ENCODE results near the gene BHMT2. TPM values are rescaled to one million over a fixed set of nuclear protein-coding genes. Genes with fewer than 3 reads are reported as not detected.

Gene BHMT2
- total and polyA plus RNA-seq, 2 of the 13 experiments (the other 11 are each of a cell fraction or from before 2014, with no cell fraction given): 13.8 to 18.8 TPM

DNA sequence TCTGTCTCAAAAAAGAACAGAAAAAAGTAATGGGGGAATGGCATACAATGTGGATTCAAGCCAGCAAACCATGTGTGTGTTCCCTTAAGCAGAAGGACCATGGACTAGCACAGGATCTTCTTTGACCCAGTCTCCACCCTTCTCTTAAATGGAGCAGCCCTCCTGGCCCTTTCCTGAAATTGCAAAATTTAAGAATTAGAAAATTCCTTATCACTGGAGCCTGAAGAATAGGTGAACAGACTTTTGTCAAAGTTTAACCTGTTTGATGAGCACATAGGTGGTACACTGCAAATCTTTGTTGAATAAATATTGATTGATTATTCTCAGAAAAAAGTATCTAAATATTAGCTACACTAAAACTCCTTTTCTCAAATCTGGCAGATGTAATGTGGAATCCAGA is 12.7 kb upstream of the BHMT2 start:
- Histone ChIP-seq H2AFZ (ENCODE audit: low read length) (no peak overlapping the region), H3K4me3 (replicated peaks in 1 of 3; ENCODE audit: insufficient read depth in 1 of 3, low read depth in 2 of 3, low read length in 3 of 3) (no peak overlapping the region), H3K27ac (ENCODE audit: extremely low read length, insufficient read depth, low read length) (no peak overlapping the region), H3K27me3 (ENCODE audit: control insufficient read depth in 1 of 2, insufficient read depth in 2 of 2, low read length in 2 of 2) (no peaks in the 10 kb centered on the region), H4K20me1 (ENCODE audit: insufficient read depth, low read length) (no peaks in the 10 kb centered on the region), H3K4me2 (ENCODE audit: low read depth, low read length) (no peak overlapping the region), H3K9me3 (ENCODE audit: low read length) (no peaks in the 10 kb centered on the region), H3K36me3 (replicated peaks in 1 of 2; ENCODE audit: control insufficient read depth in 1 of 2, insufficient read depth in 2 of 2, low read length in 2 of 2) (no peaks in the 10 kb centered on the region), H3K4me1 (ENCODE audit: insufficient read depth, low read length) (no peaks in the 10 kb centered on the region; the same call in 1 of the 2 replicates), H3K9ac (ENCODE audit: insufficient read depth, low read depth, low read length) (no peak overlapping the region), H3K79me2 (ENCODE audit: insufficient read depth, low read length) (no peaks in the 10 kb centered on the region)
- no TSS peak for BruUV-seq (replicated peaks)
- ATAC-seq (no peak), DNase-seq (ENCODE audit: low spot score) (no peak), FAIRE-seq (no peak)
- ChIA-PET POLR2A (no interaction called here), CTCF (ENCODE audit: low intra/inter-chr PET ratio, low total read pairs) (no interaction called here)
- intact Hi-C loops (cut with micrococcal nuclease; ENCODE audit: unreplicated experiment) (no loop called here), in situ Hi-C loops (cut with HindIII; ENCODE audit: extremely low pct_ligation_motif_present, low pct_unique_long_range_greater_than_20kb) (no loop called here)
- no peak for TF ChIP-seq MIER3 (CRISPR knock-in tag; IDR thresholded peaks at IDR 0.05; ENCODE audit: borderline replicate concordance)
- no peak for TF ChIP-seq ZNF317 (CRISPR knock-in tag; IDR thresholded peaks at IDR 0.05)
- no peak for TF ChIP-seq THAP11 (CRISPR knock-in tag; IDR thresholded peaks at IDR 0.05)
- TF ChIP-seq, protein P1, sequence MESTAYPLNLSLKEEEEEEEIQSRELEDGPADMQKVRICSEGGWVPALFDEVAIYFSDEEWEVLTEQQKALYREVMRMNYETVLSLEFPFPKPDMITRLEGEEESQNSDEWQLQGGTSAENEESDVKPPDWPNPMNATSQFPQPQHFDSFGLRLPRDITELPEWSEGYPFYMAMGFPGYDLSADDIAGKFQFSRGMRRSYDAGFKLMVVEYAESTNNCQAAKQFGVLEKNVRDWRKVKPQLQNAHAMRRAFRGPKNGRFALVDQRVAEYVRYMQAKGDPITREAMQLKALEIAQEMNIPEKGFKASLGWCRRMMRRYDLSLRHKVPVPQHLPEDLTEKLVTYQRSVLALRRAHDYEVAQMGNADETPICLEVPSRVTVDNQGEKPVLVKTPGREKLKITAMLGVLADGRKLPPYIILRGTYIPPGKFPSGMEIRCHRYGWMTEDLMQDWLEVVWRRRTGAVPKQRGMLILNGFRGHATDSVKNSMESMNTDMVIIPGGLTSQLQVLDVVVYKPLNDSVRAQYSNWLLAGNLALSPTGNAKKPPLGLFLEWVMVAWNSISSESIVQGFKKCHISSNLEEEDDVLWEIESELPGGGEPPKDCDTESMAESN (CRISPR knock-in tag; conservative IDR thresholded peaks at IDR 0.05): no peak
- TF ChIP-seq, protein P2, sequence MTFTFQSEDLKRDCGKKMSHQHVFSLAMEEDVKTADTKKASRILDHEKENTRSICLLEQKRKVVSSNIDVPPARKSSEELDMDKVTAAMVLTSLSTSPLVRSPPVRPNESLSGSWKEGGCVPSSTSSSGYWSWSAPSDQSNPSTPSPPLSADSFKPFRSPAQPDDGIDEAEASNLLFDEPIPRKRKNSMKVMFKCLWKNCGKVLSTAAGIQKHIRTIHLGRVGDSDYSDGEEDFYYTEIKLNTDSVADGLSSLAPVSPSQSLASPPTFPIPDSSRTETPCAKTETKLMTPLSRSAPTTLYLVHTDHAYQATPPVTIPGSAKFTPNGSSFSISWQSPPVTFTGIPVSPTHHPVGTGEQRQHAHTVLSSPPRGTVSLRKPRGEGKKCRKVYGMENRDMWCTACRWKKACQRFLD (CRISPR knock-in tag; IDR thresholded peaks at IDR 0.05; ENCODE audit: borderline replicate concordance): no peak
- no peak for TF ChIP-seq ZNF33A (CRISPR knock-in tag; IDR thresholded peaks at IDR 0.05; ENCODE audit: borderline replicate concordance)
- TF ChIP-seq CBX5 (CRISPR knock-in tag; IDR thresholded peaks at IDR 0.05; ENCODE audit: borderline replicate concordance): no peak
- TF ChIP-seq, protein P3, sequence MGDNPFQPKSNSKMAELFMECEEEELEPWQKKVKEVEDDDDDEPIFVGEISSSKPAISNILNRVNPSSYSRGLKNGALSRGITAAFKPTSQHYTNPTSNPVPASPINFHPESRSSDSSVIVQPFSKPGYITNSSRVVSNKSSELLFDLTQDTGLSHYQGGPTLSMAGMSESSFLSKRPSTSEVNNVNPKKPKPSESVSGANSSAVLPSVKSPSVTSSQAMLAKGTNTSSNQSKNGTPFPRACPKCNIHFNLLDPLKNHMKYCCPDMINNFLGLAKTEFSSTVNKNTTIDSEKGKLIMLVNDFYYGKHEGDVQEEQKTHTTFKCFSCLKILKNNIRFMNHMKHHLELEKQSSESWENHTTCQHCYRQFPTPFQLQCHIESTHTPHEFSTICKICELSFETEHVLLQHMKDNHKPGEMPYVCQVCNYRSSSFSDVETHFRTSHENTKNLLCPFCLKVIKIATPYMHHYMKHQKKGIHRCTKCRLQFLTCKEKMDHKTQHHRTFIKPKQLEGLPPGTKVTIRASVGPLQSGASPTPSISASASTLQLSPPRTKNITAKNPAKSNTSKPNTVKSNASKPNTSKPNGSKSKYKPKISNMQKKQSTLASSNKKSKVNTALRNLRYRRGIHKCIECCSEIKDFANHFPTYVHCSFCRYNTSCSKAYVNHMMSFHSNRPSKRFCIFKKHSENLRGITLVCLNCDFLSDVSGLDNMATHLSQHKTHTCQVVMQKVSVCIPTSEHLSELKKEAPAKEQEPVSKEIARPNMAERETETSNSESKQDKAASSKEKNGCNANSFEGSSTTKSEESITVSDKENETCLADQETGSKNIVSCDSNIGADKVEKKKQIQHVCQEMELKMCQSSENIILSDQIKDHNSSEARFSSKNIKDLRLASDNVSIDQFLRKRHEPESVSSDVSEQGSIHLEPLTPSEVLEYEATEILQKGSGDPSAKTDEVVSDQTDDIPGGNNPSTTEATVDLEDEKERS (CRISPR knock-in tag; IDR thresholded peaks at IDR 0.05): no peak
- TF ChIP-seq, protein P4, sequence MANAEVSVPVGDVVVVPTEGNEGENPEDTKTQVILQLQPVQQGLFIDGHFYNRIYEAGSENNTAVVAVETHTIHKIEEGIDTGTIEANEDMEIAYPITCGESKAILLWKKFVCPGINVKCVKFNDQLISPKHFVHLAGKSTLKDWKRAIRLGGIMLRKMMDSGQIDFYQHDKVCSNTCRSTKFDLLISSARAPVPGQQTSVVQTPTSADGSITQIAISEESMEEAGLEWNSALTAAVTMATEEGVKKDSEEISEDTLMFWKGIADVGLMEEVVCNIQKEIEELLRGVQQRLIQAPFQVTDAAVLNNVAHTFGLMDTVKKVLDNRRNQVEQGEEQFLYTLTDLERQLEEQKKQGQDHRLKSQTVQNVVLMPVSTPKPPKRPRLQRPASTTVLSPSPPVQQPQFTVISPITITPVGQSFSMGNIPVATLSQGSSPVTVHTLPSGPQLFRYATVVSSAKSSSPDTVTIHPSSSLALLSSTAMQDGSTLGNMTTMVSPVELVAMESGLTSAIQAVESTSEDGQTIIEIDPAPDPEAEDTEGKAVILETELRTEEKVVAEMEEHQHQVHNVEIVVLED (CRISPR knock-in tag; IDR thresholded peaks at IDR 0.05; ENCODE audit: borderline replicate concordance): no peak
- TF ChIP-seq, protein P5, sequence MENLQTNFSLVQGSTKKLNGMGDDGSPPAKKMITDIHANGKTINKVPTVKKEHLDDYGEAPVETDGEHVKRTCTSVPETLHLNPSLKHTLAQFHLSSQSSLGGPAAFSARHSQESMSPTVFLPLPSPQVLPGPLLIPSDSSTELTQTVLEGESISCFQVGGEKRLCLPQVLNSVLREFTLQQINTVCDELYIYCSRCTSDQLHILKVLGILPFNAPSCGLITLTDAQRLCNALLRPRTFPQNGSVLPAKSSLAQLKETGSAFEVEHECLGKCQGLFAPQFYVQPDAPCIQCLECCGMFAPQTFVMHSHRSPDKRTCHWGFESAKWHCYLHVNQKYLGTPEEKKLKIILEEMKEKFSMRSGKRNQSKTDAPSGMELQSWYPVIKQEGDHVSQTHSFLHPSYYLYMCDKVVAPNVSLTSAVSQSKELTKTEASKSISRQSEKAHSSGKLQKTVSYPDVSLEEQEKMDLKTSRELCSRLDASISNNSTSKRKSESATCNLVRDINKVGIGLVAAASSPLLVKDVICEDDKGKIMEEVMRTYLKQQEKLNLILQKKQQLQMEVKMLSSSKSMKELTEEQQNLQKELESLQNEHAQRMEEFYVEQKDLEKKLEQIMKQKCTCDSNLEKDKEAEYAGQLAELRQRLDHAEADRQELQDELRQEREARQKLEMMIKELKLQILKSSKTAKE (CRISPR knock-in tag; IDR thresholded peaks at IDR 0.05; ENCODE audit: borderline replicate concordance): no peak
- TF ChIP-seq, protein P6, sequence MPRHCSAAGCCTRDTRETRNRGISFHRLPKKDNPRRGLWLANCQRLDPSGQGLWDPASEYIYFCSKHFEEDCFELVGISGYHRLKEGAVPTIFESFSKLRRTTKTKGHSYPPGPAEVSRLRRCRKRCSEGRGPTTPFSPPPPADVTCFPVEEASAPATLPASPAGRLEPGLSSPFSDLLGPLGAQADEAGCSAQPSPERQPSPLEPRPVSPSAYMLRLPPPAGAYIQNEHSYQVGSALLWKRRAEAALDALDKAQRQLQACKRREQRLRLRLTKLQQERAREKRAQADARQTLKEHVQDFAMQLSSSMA (CRISPR knock-in tag; IDR thresholded peaks at IDR 0.05): no peak
- TF ChIP-seq ZNF24 (IDR thresholded peaks at IDR 0.05): no peak
- TF ChIP-seq, protein P7, sequence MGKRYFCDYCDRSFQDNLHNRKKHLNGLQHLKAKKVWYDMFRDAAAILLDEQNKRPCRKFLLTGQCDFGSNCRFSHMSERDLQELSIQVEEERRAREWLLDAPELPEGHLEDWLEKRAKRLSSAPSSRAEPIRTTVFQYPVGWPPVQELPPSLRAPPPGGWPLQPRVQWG (CRISPR knock-in tag; IDR thresholded peaks at IDR 0.05; ENCODE audit: borderline replicate concordance, low read depth): no peak
